ENCODE measurements around the gene PPP1R1B. TPM values are rescaled to one million over a fixed set of nuclear protein-coding genes. Genes with fewer than 3 reads are reported as not detected.
A peak's percentile ranks its signal among the peaks of the same experiment; 100 is the strongest.

The PPP1R1B gene
- total RNA-seq, 1 donor from 2014 or later, result not detected

DNA sequence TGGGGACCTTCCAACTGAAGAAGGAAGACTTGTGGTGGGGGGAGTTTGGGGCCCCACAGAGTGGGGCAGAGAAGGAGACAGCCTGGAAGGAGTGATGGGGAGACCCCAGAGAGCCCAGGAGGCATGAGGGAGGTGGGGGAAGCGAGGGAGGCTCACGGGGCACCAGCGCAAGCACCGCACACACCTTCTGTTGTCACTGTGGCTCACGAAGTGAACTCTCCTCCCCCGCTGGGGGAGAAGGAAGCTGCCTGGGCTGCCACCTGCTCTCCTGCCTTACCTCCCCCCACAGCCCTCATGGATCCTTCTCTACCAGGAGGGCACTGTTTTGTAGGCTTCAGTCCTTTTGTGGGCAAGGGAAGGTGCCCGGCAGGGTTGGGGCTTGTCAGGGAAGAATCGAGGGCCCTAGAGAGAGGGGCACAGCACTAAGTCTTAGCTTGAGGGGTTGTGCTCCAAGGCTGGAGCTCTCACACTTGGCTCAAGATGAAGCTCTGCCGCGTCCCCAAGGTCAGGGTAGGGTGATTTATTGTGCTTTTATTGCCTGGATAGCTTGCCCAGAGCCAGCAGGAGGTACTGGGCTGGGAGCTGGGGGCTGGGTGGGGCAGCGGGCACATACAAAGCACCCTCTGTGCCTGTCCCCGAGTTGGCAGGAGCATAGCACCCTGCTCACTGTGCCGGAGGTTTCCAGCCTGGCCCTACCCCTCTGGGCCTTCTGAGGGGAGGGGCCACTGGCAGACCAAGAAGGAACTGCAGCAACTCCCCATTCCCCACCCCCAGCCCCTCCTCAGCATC, 5.6 kb downstream of the PPP1R1B start:
- TF ChIP-seq, protein P1, sequence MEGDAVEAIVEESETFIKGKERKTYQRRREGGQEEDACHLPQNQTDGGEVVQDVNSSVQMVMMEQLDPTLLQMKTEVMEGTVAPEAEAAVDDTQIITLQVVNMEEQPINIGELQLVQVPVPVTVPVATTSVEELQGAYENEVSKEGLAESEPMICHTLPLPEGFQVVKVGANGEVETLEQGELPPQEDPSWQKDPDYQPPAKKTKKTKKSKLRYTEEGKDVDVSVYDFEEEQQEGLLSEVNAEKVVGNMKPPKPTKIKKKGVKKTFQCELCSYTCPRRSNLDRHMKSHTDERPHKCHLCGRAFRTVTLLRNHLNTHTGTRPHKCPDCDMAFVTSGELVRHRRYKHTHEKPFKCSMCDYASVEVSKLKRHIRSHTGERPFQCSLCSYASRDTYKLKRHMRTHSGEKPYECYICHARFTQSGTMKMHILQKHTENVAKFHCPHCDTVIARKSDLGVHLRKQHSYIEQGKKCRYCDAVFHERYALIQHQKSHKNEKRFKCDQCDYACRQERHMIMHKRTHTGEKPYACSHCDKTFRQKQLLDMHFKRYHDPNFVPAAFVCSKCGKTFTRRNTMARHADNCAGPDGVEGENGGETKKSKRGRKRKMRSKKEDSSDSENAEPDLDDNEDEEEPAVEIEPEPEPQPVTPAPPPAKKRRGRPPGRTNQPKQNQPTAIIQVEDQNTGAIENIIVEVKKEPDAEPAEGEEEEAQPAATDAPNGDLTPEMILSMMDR (IDR thresholded peaks at IDR 0.05; ENCODE audit: insufficient read depth, low read length, severe bottlenecking), result no peak
- FAIRE-seq (no peak), DNase-seq (ENCODE audit: low read depth) (no peak)
- Histone ChIP-seq H3K36me3 (ENCODE audit: control insufficient read depth, insufficient read depth, low read length) (no peaks in the 10 kb centered on the region), H3K27me3 (ENCODE audit: control insufficient read depth, insufficient read depth, low read length) (peaks cover 3% of the 10 kb centered on the region), H3K4me3 (ENCODE audit: low read depth, low read length) (no peak overlapping the region)

DNA sequence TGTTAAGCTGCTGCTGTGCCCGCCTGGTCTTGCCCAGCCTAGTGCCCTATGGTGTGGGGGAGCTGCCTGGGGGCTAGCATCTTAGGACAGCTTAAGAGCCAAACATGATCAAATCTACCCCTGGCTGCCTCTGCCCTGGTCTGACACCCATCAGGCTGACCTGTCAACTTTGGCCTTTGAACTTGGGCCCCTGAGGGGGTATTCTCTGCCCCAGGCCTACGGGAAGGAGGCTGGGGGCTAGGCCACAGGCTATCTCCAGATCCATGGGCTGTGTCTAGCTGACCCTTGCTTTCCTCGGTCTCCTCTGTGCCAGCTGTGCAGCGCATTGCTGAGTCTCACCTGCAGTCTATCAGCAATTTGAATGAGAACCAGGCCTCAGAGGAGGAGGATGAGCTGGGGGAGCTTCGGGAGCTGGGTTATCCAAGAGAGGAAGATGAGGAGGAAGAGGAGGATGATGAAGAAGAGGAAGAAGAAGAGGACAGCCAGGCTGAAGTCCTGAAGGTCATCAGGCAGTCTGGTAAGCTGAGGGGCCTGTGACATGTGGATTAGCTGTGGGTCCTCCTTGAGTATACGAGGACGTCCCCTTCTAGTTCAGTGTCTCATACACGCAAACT, 6.9 kb downstream of the PPP1R1B start:
- H3K36me3 ChIP-seq (ENCODE audit: control insufficient read depth, insufficient read depth, low read length), result no peaks in the 10 kb centered on the region
- DNase-seq (ENCODE audit: low read depth), result no peak
- H3K27me3 ChIP-seq (ENCODE audit: control insufficient read depth, insufficient read depth, low read length), result peaks cover 1% of the 10 kb centered on the region
- TF ChIP-seq, protein P1 (IDR thresholded peaks at IDR 0.05; ENCODE audit: insufficient read depth, low read length, severe bottlenecking), result no peak
- no peak for FAIRE-seq
- no peak overlapping the region for H3K4me3 ChIP-seq (ENCODE audit: low read depth, low read length)

DNA sequence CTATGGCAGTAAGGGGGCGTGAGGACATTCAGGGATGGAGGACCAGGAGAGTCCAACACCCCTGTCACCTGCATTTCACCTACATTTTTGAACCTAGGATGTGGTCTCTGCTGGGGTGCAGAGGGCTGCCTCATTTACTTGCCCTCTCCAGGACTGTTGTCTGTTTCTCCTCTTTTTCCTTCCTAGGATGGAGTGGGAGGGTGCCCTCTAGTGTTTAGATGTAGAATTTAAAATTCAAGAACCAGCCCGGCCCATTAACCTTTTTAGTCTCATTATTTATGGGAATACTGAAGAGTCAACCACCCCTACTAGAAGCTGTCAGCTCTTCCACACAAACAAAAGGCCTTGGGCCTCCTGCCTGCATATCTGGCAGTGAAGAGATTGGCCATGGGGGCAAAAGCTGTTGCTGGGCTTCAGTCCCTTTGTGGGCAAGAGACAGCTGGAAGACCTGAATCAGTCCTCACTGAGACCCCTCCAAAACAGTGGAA, 7.7 kb downstream of the PPP1R1B start:
- TF ChIP-seq, protein P1 (IDR thresholded peaks at IDR 0.05; ENCODE audit: insufficient read depth, low read length, severe bottlenecking), result peak; percentile 56
- FAIRE-seq, result no peak
- Histone ChIP-seq H3K27me3 (ENCODE audit: control insufficient read depth, insufficient read depth, low read length) (no peaks in the 10 kb centered on the region), H3K4me3 (ENCODE audit: low read depth, low read length) (no peak overlapping the region), H3K36me3 (ENCODE audit: control insufficient read depth, insufficient read depth, low read length) (no peaks in the 10 kb centered on the region)
- DNase-seq (ENCODE audit: low read depth), result peak; percentile 33

DNA sequence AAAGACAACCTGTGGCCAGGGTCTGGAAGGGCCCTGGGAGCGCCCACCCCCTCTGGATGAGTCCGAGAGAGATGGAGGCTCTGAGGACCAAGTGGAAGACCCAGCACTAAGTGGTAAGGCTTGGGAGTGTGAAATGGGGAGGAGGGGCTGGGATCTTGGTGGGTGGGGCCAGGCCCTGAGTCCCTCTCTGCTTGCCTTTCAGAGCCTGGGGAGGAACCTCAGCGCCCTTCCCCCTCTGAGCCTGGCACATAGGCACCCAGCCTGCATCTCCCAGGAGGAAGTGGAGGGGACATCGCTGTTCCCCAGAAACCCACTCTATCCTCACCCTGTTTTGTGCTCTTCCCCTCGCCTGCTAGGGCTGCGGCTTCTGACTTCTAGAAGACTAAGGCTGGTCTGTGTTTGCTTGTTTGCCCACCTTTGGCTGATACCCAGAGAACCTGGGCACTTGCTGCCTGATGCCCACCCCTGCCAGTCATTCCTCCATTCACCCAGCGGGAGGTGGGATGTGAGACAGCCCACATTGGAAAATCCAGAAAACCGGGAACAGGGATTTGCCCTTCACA, 8.9 kb downstream of the PPP1R1B start:
- Histone ChIP-seq H3K27me3 (ENCODE audit: control insufficient read depth, insufficient read depth, low read length) (no peaks in the 10 kb centered on the region), H3K4me3 (ENCODE audit: low read depth, low read length) (no peak overlapping the region), H3K36me3 (ENCODE audit: control insufficient read depth, insufficient read depth, low read length) (no peaks in the 10 kb centered on the region)
- DNase-seq (ENCODE audit: low read depth), result no peak
- TF ChIP-seq, protein P1 (IDR thresholded peaks at IDR 0.05; ENCODE audit: insufficient read depth, low read length, severe bottlenecking), result no peak
- FAIRE-seq, result no peak

DNA sequence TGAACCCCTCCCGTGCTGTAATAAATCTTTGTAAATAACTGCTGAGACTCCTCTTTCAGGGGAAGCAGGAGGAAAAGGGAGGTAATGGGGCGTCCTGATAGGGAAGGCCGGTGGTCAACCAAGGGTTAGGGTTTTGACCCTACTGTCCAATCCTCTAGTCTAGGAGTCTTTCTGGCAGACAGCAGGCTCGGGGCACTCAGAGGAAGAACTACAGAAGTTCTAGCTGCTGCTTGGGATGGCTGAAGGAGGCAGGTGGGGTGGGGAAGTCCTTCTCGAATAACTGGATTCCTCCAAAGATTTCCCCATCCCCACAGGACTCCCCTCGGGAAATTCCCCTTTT, 9.8 kb downstream of the PPP1R1B start:
- H3K4me3 ChIP-seq (ENCODE audit: low read depth, low read length), result peak overlapping the region; percentile 83
- DNase-seq (ENCODE audit: low read depth) (no peak), FAIRE-seq (no peak)
- TF ChIP-seq, protein P1 (IDR thresholded peaks at IDR 0.05; ENCODE audit: insufficient read depth, low read length, severe bottlenecking), result no peak
- H3K27me3 ChIP-seq (ENCODE audit: control insufficient read depth, insufficient read depth, low read length), result no peaks in the 10 kb centered on the region
- no peaks in the 10 kb centered on the region for H3K36me3 ChIP-seq (ENCODE audit: control insufficient read depth, insufficient read depth, low read length)
